Left kidney (tissue), 2 donors: Measurements from ENCODE around the gene RPE. TPM values are rescaled to one million over a fixed set of nuclear protein-coding genes. Genes with fewer than 3 reads are reported as not detected.

Experiments used
- DNase-seq: peaks from one replicate; pipeline ENCODE4 v3.0.0-alpha.2; 2013
- polyA plus RNA-seq: library from polyadenylated mRNA; unstranded; fragments of 120-200 nt; gene quantifications from one replicate; pipeline ENCODE4 v1.2.1, GENCODE V29; 2013; ENCODE audit not compliant: insufficient read length

Gene RPE
- polyA plus RNA-seq, 1 donor: 67.2 TPM

DNA sequence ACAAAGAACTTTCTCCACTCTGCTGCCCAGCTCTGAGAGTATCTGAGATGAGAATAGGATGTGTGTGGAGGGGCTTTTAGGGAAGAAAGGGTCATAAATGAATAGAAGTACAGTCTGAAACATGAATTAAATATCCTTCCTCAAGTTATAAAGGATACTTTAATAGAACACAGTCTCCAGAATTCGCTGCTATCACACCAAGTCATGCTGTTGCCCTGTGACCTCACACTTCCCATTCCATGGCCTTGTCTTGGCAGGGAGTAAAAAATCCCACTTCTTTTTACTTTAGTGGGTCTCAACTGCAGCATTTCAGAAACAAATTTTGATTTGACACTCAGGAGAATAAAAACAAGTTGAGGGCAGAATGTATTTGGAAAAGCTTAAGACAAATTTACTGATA is 3.8 kb upstream of the RPE start:
- DNase-seq: no peak

DNA sequence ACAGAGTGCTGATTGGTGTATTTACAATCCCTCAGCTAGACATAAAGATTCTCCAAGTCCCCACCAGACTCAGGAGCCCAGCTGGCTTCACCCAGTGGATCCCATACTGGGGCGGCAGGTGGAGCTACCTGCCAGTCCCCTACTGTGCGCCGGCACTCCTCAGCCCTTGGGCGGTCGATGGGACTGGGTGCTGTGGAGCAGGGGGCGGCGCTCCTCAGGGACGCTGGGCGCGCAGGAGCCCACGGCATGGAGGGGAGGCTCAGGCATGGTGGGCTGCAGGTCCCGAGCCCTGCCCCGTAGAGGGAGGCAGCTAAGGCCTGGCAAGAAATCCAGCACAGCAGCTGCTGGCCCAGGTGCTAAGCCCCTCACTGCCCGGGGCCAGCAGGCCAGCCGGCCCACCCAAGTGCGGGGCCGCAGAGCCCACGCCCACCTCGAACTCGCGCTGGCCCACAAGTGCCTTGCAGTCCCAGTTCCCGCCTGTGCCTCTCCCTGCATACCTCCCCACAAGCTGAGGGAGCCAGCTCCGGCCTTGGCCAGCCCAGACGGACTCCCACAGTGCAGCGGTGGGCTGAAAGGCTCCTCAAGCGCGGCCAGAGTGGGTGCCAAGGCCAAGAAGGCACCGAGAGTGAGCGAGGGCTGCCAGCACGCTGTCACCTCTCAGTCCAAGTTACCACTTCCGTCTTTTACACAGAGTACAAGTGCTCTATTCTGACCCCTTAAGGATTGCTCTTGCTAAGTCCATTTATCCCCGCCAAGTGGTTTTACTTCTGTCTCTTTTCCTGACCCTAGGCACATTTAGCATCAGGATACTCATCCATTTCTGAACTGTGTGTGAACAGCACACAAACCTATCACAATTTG is 1.7 kb upstream of the RPE start:
- no peak for DNase-seq

DNA sequence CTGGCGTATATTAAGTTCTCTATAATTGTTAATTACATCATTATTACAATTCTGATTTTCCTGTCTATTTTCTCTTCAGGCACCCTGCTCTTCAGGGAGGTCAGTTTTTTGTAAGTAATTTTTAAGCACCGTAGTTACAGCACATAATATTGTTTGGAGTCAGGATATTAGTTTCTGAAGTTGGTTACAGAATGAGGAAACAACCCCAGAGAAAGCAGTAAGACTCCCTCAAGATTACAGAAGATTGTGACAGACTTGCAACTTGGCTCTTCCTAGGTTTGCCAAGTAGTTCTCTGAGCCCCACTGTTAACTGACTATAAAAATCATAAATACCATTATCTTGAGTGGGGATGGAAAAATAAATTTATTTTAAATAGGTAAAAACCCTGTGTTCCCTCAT is 921 bp downstream of the RPE start:
- no peak for DNase-seq

DNA sequence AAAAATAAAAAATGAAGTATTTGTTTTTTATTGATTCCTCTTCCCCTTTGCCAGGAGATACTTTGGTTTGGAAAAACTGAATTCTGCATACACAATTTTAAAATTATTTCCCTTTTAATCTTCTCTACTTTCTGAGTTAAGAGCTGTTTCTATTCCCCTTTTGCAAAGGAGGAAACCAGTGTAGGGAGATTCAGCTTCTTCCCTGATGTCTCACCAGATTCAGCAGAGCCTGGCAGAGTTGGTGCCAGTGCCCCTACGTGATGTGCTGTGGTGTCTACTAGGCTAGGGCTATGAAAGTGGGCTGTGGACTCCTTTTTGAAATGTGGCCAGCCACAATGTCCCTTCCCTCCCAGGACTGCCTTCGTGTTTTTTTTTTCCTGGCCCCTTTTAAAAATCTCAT is 2.4 kb downstream of the RPE start:
- DNase-seq: no peak

DNA sequence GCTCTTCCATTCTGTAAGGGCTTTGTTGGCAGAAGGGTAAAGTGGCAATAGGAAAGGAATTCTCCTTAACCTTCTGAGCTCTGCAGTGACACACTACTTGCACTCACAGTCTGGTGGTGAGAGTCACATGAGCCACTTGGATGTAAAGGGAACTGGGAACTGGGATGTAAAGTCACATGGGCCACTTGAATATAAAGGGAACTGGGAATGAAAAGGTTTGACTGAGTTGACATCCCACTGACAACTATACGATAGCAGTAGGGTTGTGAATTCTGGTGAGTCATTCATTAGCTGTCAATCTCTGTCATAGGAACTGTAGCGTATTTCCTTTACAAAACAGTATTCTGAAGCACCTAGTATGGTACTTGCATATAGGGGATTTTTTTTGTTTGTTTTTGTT is 5.5 kb downstream of the RPE start:
- DNase-seq: no peak

DNA sequence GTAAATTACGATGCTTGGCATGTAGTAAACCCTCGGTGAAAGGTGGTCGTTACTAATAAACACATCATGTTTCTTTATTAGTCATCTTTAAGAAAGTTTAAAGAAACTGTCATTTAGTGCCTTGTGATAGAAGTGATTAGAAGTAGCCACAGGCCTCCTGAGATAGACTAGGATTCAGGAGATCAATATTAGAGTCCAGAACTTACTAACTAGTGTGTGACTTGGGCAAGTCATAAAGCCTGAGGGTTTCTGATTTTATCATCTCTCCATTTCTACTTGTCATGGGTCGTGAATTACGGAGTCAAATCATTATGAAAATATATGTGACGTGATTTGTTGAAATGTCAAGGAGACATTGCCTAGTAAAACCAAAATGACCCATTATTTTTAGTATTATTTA is 6.7 kb downstream of the RPE start:
- no peak for DNase-seq

DNA sequence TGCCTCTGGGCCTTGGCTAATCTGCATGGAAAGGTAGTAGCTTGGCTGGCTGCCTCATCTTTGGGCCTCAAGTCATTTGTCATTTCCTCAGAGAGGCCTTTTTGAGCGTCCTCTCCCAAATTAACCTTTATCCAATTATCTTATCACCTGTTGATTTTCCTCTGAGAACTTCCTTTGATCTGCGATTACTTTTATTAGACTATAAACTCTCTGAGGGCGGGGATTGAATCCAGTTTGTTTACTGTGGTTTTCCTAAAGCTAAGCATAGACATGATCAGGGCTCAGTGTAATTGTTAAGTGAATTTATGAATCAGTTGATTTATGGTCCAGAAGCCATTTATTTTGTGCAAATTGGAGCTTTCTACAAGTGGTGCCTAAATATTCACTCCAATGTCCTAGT is 7.5 kb downstream of the RPE start:
- no peak for DNase-seq

DNA sequence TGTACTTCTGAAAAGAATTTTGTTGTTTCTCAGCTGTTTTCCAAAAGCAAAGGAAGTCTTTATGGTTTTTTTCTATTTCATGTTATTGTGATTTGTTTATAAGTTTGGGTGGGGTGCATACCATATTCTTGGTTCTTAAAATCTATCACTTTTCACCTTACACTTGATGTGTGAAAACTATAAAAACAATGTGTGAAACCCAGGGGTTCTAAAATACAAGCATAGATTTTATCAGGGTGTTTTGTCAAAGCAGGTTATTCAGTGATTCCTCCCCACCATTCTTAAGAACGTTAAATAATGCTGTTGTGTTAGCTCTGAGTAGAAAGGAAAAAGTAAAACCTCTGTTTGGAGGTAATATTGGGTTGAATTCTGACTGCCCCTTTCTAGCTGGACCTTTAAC is 17.7 kb downstream of the RPE start:
- DNase-seq: no peak

DNA sequence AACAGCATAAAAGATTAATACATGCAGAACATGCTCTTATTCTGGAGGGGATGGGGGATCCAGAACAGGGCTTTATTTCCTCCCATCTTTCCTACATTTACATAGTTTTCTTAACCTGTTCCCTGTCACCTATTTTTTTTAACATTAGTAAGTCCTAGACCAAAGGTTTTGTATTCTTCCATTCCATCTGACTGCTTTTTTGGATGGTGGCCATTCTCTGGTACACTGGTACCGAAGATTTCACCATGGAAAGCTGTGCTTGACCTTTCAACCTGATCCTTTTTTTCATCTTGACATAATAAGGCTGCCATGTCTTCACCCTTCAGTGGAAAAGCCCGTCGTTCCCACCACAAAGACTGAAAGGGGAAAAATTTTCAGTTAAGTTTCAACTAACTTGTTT is 20.4 kb downstream of the RPE start:
- no peak for DNase-seq

DNA sequence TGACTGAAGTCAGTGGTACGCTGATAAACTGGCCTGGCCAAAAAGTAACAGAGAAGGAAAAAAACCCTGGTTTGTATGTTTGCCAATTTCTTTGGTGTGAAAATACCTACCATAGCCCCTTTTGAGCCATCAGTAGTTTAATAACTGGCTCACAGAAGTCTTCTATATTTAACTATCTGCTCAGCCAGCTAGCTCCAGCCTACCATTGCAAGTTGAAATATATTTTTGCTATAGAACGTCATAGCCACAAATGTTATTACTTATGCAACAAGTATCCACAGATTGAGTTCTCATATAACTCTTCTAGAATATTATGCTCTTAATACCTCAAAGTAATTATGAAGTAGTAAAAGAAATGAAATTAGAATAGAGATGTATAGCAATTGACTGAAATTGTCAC is 25.2 kb downstream of the RPE start:
- no peak for DNase-seq

DNA sequence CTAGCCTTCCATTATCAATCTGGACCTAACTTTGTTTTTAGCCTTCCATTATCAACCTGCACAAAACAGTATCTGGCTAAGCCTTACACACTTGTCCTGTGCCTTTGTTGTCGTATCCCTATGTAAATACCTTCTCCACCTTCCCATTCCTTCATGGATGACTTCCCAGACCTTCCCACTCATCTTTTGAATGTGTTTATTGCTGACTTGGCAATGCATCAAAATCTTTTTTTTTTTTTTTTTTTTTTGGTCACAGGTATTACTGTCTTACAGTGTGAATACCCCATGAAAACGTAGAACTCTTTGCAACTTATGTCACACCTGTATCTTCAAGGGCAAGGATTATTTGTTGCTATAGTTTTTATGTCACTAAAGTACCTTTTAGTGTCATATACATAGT is 25.7 kb downstream of the RPE start:
- no peak for DNase-seq

DNA sequence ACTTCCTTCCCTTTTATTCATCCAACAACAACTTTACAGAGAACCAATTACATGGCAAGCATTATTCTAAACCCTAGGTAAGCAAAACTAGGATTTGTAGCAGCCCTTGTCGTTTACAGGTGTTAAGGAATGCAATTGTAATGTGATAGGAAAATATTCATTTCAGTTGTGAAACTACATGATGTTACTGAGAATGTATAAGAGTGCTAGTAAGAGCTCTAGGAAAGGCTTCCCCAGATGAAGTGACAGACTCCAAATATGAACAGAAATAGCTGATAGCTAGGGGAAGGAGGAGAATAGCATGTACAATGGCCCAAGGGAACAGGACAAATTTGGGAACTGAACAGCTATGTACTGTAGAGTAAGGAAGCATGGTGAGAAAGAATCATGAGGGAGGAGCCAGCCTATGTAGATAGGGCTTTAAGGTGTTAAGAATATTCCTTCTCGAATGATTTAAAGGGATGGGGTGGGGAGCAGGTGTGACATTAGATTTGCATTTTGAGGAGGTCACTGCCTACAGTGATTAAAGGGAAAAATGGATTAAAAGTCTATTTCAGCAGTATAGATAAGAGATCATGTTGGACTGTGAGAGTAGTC is 31.7 kb downstream of the RPE start:
- DNase-seq: no peak

DNA sequence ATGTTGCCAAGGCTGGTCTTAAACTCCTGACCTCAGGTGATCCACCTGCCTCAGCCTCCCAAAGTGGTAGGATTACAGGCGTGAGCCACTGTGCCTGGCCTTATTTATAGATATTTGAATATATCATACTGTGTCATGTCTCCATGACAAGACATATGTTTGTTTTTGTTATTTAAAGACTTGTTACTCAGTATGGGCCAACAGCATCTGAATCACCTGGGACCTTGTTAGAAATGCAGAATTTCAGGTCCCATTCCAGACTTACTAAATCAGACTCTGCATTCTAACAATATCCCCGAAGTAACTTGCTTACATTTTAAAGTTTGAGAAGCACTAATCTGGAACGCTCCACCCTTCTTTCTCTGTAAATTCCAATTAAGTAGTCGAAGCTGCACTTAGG is 33.2 kb downstream of the RPE start:
- no peak for DNase-seq

DNA sequence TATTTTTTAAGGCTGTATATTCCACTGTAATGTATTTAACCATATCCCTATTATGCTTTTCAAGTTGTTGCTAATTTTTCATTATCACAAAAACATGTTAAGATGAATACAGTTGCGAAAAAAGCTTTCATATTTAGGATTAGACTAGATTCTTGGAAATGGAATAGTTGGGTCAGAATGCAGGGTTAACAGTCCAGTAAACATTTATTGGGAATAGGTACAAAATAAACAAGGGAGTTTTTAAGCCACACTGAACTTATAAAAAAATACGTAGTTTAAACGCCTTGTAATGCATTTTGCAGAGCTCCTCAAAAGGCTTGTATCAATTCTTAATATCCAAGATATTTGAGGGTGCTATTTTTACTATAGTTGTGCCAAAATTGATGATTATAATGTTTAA is 35.6 kb downstream of the RPE start:
- no peak for DNase-seq

DNA sequence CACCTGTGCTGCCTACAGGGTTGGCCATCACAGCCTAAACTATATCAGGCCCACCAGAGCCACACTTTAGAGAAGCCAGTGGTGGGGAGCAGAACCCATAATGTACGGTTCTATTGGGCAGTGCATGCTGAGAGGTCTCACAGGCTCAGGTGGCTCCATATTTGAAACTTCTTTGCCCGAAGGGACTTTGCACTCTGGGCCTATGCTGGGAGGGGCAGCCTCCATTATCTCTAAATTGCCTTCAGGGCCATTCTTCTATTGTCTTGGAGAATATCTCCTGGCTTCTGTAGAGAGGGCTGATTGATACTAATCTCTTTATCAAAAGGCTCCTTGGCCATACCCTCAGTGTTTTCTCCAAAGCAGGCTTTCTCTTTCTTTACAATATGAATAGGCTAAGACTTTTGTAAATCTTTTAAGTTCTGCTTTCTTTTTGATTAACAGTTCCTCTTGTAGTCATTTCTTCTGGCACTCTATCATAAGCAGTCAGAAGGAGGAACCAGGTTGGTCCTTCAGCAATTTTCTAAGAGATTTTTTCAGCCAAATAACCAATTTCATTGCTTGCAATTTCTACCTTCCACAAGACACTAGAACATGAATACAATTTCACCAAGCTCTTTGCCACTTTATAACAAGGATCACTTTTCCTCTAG is 44.5 kb downstream of the RPE start:
- no peak for DNase-seq

DNA sequence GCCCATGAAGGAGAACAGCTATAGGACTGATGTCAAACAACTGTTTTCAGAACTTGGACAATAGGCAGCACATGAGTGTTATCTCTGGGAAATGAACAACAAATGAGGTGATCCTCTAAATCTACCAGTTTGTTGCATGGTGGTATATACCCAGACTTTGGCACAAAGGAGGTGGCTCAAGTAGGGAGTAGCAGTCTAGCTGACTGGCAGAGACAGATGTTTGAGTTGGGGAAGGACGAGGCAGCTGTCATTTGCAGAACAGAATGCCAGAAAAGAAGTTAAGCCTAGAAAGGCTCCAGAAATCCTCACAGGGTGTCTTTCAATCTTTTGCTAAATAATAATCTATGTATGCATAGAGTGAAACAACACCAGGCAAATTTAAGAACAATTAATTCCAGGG is 47.4 kb downstream of the RPE start:
- no peak for DNase-seq

DNA sequence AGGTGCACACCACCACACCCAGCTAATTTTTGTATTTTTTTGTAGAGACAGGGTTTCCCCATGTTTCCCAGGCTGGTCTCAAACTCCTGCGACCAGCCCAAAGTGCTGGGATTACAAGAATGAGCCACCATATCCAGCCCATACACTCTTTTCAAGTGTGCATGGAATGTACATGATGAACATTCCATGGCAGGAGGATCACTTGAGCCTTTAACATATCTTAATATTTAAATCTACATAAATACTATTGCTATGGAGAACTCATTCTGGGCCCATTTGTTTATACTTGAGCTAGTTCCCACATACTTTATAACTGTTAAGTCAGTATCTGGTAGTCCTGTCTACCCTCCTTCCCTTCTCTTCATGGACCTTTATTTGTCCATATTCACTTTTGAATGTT is 48.4 kb downstream of the RPE start:
- no peak for DNase-seq

DNA sequence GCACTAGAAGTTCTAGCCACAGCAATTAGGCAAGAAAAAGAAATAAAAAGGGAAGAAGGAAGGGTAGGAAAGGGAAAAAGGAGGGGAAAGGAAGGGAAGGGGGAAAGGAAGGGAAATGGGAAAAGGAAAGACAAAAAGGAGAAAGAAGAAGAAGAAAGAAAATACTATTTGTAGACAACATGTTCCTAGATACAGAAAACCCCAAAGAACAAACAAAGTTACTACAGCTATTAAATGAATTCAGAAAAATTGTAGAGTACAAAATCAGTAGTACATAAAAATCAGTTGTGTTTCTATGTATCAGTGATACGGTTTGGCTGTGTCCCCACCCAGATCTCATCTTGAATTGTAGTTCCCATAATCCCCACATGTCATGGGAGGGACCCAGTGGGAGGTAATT is 52.3 kb downstream of the RPE start:
- DNase-seq: no peak

DNA sequence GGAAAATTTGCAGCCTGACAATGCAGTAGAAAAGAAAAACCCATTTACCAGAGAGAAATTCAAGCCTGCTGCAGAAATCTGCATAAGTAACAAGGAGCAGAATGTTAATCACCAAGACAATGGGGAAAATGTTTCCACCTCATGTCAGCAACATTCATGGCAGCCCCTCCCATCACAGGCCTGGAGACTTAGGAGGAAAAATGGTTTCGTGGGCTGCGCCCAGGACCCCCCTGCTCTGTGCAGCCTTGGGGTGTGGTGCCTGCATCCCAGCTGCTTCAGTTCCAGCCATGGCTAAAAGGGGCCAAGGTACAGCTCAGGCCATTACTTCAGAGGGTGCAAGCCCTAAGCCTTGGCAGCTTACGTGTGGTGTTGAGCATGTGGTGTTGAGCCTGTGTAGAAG is 53.4 kb downstream of the RPE start:
- DNase-seq: no peak

DNA sequence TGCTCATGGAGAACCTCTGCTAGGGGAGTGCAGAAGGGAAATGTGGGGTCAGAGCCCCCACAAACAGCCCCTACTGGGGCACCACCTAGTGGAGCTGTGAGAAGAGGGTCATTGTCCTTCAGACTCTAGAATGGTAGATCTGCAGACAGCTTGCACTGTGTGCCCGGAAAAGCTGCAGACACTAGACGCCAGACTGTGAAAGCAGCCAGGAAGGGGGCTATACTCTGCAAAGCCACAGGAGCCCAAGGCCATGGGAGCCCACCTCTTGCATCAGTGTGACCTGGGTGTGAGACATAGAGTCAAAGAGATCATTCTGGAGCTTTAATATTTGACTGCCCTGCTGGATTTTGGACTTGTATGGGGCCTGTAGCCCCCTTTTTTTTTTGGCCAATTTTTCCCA is 60.9 kb downstream of the RPE start:
- DNase-seq: no peak
